Brain pericyte (primary cell): ENCODE measurements around the gene CHTOP.
"Not testable (repeated sequence)": the region's sequence is repeated elsewhere in the genome, so short reads cannot be mapped to it uniquely, and the experiment has no call there.

Experiments
- DNase-seq: peaks from one replicate; pipeline ENCODE4 v3.0.0-alpha.2; 2012; ENCODE audit warnings: low read depth, low spot score

The CHTOP gene

GRCh38 chr1:153659175-153659534 is 25.3 kb downstream of the CHTOP start:
- no peak for DNase-seq

GRCh38 chr1:153659656-153660055 is 25.8 kb downstream of the CHTOP start:
- DNase-seq, result no peak

DNA sequence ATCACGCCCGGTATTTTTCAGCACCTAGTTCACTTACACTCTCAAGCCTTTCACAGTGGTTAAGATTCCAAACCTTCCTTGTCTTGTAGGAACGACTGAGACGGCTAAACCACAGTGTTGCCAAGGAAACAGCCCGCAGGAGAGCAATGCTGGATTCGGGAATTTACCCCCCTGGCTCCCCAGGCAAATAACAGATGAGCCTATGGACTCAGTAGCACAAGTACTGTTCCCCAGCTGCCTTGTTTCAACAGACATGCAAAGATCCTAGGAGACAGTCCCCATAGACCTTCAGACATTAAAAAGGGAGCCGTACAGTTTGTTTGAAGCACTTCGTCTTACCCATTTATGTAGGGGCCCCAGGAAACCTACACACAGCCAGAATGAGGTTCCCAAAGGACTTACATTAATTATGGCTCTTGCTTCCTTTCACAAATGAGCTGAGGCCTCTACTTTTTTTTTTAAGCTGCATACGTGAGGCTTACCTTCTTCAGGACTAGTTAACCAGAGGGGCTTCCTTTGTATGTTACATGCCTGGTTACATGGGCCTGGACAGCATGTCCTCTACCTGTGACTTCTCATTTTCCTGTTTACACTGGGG is 27.3 kb downstream of the CHTOP start:
- DNase-seq, result no peak

DNA sequence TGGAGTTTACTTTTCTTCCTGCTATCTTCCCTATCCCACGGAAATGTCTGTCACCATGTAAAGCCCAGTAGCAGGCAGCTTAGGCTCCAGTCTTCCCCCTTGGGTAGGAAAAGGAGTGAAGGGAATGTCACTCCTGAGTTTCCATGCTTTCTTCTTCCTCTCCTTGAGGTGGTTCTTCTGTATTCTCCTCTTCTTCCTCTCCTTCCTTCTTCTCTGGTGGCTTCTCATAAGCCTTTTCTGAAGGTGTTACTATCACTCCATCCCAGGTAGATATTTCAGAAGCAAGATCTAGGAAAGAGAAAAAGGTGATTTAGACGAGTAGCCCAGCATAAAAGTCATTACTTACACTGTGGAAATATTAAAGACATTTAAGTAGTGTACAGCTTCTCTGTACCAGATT is 28.4 kb downstream of the CHTOP start:
- DNase-seq, result no peak

GRCh38 chr1:153663211-153663610 is 29.3 kb downstream of the CHTOP start:
- DNase-seq, result no peak

- DNase-seq, result no peak
These were observed 33.6 kb downstream of the CHTOP start for GRCh38 chr1:153667439-153667838.

DNA sequence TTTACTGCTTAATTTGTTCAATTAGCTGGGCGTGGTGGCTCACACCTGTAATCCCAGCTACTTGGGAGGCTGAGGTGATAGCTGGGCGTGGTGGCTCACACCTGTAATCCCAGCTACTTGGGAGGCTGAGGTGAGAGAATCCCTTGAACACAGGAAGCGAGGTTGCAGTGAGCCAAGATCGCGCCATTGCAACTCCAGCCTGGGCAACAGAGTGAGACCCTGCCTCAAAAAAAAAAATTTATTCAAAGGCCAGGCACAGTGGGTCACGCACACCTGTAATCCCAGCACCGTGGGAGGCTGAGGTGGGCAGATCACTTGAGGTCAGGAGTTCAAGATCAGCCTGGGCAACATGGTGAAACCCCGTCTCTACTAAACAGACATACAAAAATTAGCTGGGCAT is 34.8 kb downstream of the CHTOP start:
- not testable (repeated sequence) for DNase-seq

- DNase-seq, result no peak
These were observed 35.7 kb downstream of the CHTOP start for GRCh38 chr1:153669606-153670005.

- DNase-seq, result no peak
These were observed 36.5 kb downstream of the CHTOP start for GRCh38 chr1:153670257-153670858.

DNA sequence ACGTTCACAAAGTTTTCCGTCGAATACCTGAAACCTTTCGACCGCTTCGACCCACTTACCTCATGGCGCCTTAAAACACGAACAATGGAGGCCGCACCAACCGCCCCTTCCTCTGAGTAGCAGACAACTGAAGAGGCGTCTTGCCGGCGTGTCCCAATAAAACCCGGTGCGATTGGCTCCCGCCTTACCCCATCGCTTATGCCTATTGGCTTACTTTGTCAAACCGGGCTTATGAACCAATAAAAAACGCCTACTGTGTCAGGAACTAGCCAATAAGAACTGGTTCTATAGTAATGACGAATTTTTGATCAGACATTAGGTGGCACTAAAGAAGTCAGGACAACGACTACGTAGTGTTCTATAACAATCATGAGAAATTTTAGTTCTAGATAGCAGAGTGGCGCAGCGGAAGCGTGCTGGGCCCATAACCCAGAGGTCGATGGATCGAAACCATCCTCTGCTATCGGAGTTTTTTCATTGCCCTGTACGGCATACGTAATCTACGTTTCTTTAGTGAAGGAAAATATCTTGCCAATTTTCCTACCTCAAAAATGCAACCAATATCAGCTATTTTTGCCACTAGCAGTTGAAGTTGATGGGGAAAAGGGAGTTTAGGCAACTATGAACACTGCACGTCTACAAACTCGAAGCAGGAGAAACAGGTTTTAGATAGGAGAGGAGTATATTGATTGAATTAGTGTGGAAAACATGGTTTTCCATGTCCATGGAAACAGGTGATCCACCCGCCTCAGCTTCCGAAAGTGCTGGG is 37.2 kb downstream of the CHTOP start, which contains the start of gene ILF2:
TSS of gene ILF2 (minus strand) at position 135 of the 769 bp plus-strand sequence. CDS start at position 64, 71 bp downstream.
- DNase-seq, result peak; percentile 98

GRCh38 chr1:153671628-153672353 is 37.9 kb downstream of the CHTOP start:
- DNase-seq, result not testable (repeated sequence)

DNA sequence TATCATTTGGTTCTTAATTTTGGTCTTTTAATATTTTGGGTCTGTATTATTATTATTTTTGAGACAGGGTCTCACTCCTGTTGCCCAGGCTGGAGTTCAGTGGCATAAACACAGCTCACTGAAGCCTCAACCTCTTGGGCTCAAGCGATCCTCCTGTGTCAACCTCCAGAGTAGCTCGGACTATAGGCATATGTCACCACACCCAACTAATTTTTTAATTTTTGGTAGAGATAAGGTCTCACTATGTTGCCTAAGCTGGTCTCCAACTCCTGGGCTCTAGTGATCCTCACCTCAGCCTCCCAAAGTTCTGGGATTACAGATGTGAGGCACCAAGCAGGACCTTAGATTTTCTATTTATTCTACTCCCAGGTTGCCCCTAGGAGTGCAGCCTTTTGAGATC is 39.6 kb downstream of the CHTOP start:
- no peak for DNase-seq

DNA sequence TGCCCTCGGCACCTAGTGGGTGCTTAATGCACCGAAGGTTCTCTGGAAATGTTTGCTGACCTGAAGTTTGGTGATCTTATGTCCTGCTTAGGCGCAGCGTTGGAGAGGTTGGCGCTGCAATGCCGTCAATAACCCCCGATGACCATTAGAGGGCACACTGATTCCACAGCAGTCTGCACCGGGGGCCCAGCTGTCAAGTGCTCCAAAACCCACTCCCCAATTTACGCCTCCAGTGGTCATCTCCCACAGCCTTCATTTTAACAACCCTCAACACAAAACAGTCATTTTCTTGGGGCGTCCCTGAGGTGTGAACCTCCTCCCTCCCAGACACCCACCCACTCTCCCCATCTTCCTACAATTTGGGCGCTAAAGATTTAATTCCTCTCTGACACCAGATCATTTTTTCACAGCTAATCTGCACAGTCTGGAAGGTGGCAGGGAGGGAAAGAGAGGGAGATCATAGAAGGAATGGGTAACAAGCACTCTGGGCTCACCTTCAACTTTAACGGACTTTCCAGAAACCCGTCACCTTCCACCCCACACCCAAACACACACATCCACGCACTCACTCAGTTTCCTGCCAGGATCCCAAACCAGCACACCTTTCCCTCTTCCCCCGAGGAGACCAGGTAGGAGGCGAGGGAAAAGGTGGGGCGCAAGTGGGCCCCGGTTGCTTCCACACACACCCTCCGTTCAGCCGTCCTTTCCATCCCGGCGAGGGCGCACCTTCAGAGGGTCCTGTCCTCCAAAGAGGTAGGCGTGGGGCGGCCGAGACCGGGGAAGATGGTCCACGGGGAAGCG is 44.1 kb downstream of the CHTOP start:
- no peak for DNase-seq

DNA sequence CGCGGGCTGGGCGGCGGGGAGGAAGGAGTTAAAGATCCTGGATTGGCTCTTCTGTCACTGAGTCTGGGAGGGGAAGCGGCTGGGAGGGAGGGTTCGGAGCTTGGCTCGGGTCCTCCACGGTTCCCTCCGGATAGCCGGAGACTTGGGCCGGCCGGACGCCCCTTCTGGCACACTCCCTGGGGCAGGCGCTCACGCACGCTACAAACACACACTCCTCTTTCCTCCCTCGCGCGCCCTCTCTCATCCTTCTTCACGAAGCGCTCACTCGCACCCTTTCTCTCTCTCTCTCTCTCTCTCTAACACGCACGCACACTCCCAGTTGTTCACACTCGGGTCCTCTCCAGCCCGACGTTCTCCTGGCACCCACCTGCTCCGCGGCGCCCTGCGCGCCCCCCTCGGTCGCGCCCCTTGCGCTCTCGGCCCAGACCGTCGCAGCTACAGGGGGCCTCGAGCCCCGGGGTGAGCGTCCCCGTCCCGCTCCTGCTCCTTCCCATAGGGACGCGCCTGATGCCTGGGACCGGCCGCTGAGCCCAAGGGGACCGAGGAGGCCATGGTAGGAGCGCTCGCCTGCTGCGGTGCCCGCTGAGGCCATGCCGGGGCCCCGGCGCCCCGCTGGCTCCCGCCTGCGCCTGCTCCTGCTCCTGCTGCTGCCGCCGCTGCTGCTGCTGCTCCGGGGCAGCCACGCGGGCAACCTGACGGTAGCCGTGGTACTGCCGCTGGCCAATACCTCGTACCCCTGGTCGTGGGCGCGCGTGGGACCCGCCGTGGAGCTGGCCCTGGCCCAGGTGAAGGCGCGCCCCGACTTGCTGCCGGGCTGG is 44.9 kb downstream of the CHTOP start, which contains the start of gene NPR1:
TSS of gene NPR1 (plus strand) at position 170 of the 818 bp plus-strand sequence. CDS start at position 591, 421 bp downstream.
- no peak for DNase-seq

DNA sequence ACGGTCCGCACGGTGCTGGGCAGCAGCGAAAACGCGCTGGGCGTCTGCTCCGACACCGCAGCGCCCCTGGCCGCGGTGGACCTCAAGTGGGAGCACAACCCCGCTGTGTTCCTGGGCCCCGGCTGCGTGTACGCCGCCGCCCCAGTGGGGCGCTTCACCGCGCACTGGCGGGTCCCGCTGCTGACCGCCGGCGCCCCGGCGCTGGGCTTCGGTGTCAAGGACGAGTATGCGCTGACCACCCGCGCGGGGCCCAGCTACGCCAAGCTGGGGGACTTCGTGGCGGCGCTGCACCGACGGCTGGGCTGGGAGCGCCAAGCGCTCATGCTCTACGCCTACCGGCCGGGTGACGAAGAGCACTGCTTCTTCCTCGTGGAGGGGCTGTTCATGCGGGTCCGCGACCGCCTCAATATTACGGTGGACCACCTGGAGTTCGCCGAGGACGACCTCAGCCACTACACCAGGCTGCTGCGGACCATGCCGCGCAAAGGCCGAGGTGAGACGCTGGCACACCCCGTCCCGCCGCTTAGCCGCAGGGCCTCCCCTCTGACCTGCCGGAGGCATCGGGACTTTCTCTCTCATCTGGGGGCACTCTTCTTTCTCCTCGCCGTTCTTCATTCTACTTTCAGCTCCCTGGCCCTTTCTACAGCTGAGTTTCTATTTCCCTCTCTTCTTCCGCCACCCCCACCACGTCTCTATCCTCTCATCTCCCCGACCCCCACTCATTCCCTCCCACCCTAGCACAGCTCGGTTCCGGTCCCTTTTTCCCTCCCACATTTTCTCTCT is 45.7 kb downstream of the CHTOP start:
- DNase-seq, result no peak

GRCh38 chr1:153680120-153680403 is 46.2 kb downstream of the CHTOP start:
- DNase-seq, result no peak

DNA sequence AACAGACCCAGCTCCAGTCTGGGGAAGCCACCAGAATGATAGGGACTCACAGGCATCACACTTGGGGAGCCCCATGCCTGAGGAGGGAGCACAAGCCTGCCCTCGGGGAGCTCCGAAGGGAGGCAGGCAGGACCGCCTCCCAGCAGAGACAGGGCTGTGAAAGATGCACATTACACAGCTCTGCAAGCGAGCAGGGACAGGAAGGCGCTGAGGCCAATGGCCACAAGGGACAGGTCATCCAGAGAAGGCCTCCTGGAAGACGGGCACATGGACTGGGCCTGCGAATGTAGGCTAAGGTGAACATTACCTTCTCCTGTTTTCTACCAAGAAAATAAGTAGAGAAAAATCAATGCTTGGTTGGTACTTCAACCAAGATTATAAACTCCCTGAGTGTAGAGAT is 48.9 kb downstream of the CHTOP start:
- DNase-seq, result no peak

DNA sequence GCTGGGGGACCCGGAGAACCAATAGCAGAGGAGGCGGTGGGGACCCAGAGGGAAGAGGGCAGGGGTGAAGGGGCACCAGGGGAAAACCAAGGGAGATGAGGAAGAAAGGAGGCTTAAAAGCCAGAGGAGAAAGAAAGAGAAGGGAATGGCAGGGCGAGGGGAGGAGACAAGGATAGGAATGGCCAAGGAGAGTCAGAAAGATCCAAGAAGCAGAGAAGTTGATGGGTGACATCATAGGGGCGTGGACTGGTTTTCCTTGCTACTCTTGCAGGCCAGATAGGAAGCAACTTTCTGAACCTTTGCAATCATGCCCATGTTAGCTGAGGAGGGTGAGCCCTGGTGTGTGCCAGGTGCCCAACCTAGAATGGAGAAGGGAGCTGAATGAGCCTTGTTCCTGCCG is 50.0 kb downstream of the CHTOP start:
- no peak for DNase-seq

DNA sequence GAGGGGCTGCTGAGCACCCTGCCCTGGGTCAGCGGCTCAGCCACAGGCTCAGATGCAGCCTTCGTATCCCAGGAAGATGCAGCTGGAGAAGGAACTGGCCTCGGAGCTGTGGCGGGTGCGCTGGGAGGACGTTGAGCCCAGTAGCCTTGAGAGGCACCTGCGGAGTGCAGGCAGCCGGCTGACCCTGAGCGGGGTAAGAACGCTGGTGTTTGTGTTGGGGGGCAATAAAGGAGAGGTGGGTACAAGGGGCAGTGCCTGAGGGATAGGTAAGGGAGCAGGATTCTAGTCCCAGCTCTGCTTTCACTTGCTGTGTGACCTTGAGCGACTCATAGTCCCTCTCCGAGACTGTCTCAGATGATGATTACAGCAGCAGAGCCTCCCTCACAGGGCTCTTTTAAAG is 51.0 kb downstream of the CHTOP start:
- no peak for DNase-seq
